C4-2B (cell line): ENCODE results near the gene SRXN1.

Experiments
- H3K27ac ChIP-seq: fragments of 450-650 bp; 2 replicates; pipeline ENCODE4 v1.5.1; 2017
- CTCF ChIP-seq: fragments of 450-650 bp; conservative IDR thresholded peaks from 2 replicates; pipeline ENCODE4 v1.5.1; 2017; ENCODE audit warnings: mild to moderate bottlenecking
- ZFX ChIP-seq: fragments of 450-650 bp; IDR thresholded peaks from 2 replicates; pipeline ENCODE4 v1.6.1; 2017

The SRXN1 gene

GRCh38 chr20:637559-637958, 15.4 kb downstream of the SRXN1 start:
- H3K27ac ChIP-seq = no peak overlapping the region
- TF ChIP-seq CTCF (no peak), ZFX (no peak)

GRCh38 chr20:635893-636338, 17.1 kb downstream of the SRXN1 start:
- H3K27ac ChIP-seq = no peak overlapping the region
- TF ChIP-seq CTCF = no peak
- no peak for TF ChIP-seq ZFX

- TF ChIP-seq CTCF (no peak), ZFX (no peak)
- H3K27ac ChIP-seq = no peak overlapping the region
Measured at GRCh38 chr20:635028-635892, 17.7 kb downstream of the SRXN1 start.

- H3K27ac ChIP-seq = no peak overlapping the region
- no peak for TF ChIP-seq ZFX
- no peak for TF ChIP-seq CTCF
Measured at GRCh38 chr20:634148-634925, 18.7 kb downstream of the SRXN1 start.

- H3K27ac ChIP-seq = no peak overlapping the region
- TF ChIP-seq ZFX (no peak), CTCF (no peak)
Measured at GRCh38 chr20:631101-631500, 21.9 kb downstream of the SRXN1 start.

DNA sequence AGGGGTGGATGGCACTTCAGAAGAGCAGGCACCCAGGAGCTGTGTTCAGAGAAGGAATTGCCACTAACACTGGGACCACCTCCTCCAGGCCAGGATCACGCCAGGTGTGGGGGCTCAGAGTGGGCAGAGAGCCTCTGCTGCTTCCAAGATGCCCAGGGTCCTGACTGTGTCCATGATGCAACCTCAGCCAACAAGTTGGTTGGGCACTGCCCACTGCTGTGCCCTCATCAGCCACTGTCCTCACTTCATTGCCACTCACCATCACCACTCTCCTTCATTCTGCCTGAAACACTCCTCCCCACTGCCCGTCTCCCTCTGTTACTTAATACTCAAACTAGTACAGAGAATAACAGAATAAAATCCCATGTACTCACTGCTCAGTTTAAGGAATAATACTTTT, 26.4 kb downstream of the SRXN1 start:
- no peak overlapping the region for H3K27ac ChIP-seq
- TF ChIP-seq CTCF (no peak), ZFX (no peak)

DNA sequence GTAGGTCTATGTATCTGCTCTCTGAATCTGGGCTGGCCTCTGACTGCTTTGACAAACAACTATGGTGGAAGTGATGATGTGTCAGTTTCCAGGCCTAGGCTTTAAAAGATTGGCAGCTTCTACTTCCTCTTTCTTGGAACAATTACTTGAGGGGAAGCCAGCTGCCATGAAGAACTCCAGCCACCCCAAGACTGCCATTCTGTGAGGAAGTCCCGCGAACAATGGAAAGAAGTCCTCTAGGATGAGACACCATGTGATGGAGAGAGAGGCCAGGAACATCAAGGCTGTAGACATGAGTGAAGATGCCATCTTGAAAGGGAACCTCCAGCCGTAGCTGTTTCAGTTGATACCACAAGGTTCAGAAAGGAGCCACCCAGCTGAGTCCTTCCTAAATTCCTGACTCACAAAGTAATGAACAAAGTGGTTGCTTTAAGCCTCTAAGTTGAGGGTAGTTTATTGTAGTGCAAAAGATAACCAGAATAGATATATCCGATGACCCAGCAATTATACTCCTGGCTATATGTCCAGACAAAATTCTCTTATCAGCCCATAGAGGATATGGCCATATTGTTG, 27.6 kb downstream of the SRXN1 start:
- TF ChIP-seq CTCF (no peak), ZFX (no peak)
- no peak overlapping the region for H3K27ac ChIP-seq
